Sigmoid colon (tissue), 4 donors: ENCODE results near the gene YES1.
"Not testable (repeated sequence)": the region's sequence is repeated elsewhere in the genome, so short reads cannot be mapped to it uniquely, and the experiment has no call there.

Experiments used
- CTCF ChIP-seq, 4 experiments: fragments of 450-650 bp in 3 of 4; fragments of 200-600 bp in 1 of 4; IDR thresholded peaks; one replicate each; pipeline ENCODE4 v1.5.1; 2016 to 2019; ENCODE audit warnings: antibody characterized with exemption in 4 of 4, mild to moderate bottlenecking in 3 of 4, moderate library complexity in 2 of 4
- POLR2AphosphoS5 ChIP-seq, 4 donors: sonication (generic); formaldehyde crosslinking; IDR thresholded peaks; one replicate each; pipeline ENCODE4 v1.6.1; 2017; ENCODE audit warnings: antibody characterized with exemption in 4 of 4

GRCh38 chr18:730120-730519, 81.9 kb downstream of the YES1 start:
- TF ChIP-seq POLR2AphosphoS5, CTCF (IDR thresholded peaks at IDR 0.05): not testable (repeated sequence)
